ENCODE results near the gene DYNC2H1.

Gene DYNC2H1

GRCh38 chr11:103483996-103484395, 374.8 kb downstream of the DYNC2H1 start:
- DNase-seq, result no peak

GRCh38 chr11:103484545-103484944, 375.3 kb downstream of the DYNC2H1 start:
- no peak for DNase-seq

- DNase-seq, result no peak
Measured at GRCh38 chr11:103486604-103487003, 377.4 kb downstream of the DYNC2H1 start.

GRCh38 chr11:103487113-103487512, 377.9 kb downstream of the DYNC2H1 start:
- DNase-seq, result no peak

- DNase-seq, result no peak
Measured at GRCh38 chr11:103488031-103488461, 378.8 kb downstream of the DYNC2H1 start.

- no peak for DNase-seq
Measured at GRCh38 chr11:103488579-103488978, 379.4 kb downstream of the DYNC2H1 start.

GRCh38 chr11:103491777-103492176, 382.6 kb downstream of the DYNC2H1 start:
- no peak for DNase-seq

GRCh38 chr11:103494491-103494890, 385.3 kb downstream of the DYNC2H1 start:
- DNase-seq, result no peak

- DNase-seq, result no peak
Measured at GRCh38 chr11:103497268-103497667, 388.0 kb downstream of the DYNC2H1 start.

GRCh38 chr11:103499710-103500340, 390.6 kb downstream of the DYNC2H1 start:
- DNase-seq, result no peak

- DNase-seq, result no peak
Measured at GRCh38 chr11:103515283-103515682, 406.1 kb downstream of the DYNC2H1 start.

GRCh38 chr11:103520792-103521191, 411.6 kb downstream of the DYNC2H1 start:
- no peak for DNase-seq

GRCh38 chr11:103525069-103525468, 415.8 kb downstream of the DYNC2H1 start:
- DNase-seq, result no peak

- no peak for DNase-seq
Measured at GRCh38 chr11:103528046-103528445, 418.8 kb downstream of the DYNC2H1 start.

GRCh38 chr11:103528596-103528995, 419.4 kb downstream of the DYNC2H1 start:
- no peak for DNase-seq

- no peak for DNase-seq
Measured at GRCh38 chr11:103529181-103529684, 420.0 kb downstream of the DYNC2H1 start.

Measured in activated effector memory CD4-positive, alpha-beta T cell treated with Interleukin-2 at 50 U/mL for 16 hours (primary cell).